K562 (cell line): Measurements from ENCODE around the gene TRAIP. TPM values are rescaled to one million over a fixed set of nuclear protein-coding genes. Genes with fewer than 3 reads are reported as not detected.
A peak's percentile ranks its signal among the peaks of the same experiment; 100 is the strongest.

Source experiments
- ATAC-seq: fragments of 200-7000 bp; cut with Tn5 transposase; 3 replicates; pipeline ENCODE4 v1.9.1; 2020; ENCODE audit warnings: moderate library complexity
- BruUV-seq: library from RNA; stranded (reverse); fragments of 400-500 nt; replicated peaks from 2 replicates; lab custom pipeline; 2021; lab: Mats Ljungman, UMichigan
- CTCF ChIA-PET: fragments of 300-600 bp; formaldehyde crosslinking; extraction: SDS; loops from one replicate; lab custom pipeline; 2021; ENCODE audit warnings: low intra/inter-chr PET ratio; lab: Yijun Ruan, JAX
- POLR2A ChIA-PET: fragments of 300-600, 350-650 bp; sonication (Branson Sonifier 250); formaldehyde crosslinking; extraction: SDS; loops from one replicate; lab custom pipeline; 2021; ENCODE audit warnings: antibody characterized with exemption, inconsistent platforms; lab: Yijun Ruan, JAX
- DNase-seq, 4 experiments: peaks; one replicate each; pipeline versions ENCODE4 v3.0.0 to v3.0.0-alpha.2; 2011 to 2018; ENCODE audit warnings: low spot score in 3 of 4, mixed read lengths in 3 of 4; ENCODE audit errors: extremely low read depth in 1 of 4
- FAIRE-seq: peaks from 2 replicates; lab custom pipeline; 2011; peaks lifted over from hg19 to GRCh38; lab: Jason Lieb, UNC
- H2AFZ ChIP-seq: 2 replicates; pipeline ENCODE4 v1.6.0; 2011; ENCODE audit warnings: low read depth, low read length, control low read depth, inconsistent platforms
- H3K27ac ChIP-seq: fragments of 200-600 bp; 3 replicates; pipeline ENCODE4 v1.8.0; 2011; ENCODE audit warnings: low read depth, mild to moderate bottlenecking, control low read depth, inconsistent platforms, low read length, moderate library complexity, mixed read lengths; ENCODE audit errors: extremely low read depth
- H3K27me3 ChIP-seq, 2 experiments: fragments of 300-600 bp in 1 of 2; 2 replicates in 1 of 2; 3 replicates in 1 of 2; pipeline versions ENCODE4 v1.6.0 to v1.8.0; 2011; ENCODE audit warnings: inconsistent platforms in 2 of 2, low read length in 2 of 2, mild to moderate bottlenecking in 1 of 2, mixed read lengths in 1 of 2, moderate library complexity in 1 of 2; ENCODE audit not compliant: control insufficient read depth in 2 of 2, insufficient read depth in 2 of 2
- H3K36me3 ChIP-seq: fragments of 300-600 bp; 3 replicates; pipeline ENCODE4 v1.8.0; 2011; ENCODE audit warnings: mild to moderate bottlenecking, low read length, inconsistent platforms; ENCODE audit not compliant: control insufficient read depth, insufficient read depth
- H3K4me1 ChIP-seq, 2 experiments: fragments of 200-600 bp in 1 of 2; replicated peaks in 1 of 2; 2 replicates in 1 of 2; 3 replicates in 1 of 2; pipeline versions ENCODE4 v1.5.1 to v1.8.0; 2011; ENCODE audit warnings: inconsistent platforms in 2 of 2, low read length in 2 of 2, mild to moderate bottlenecking in 1 of 2, mixed read lengths in 1 of 2, moderate library complexity in 1 of 2; ENCODE audit not compliant: control insufficient read depth in 2 of 2, insufficient read depth in 2 of 2
- H3K4me2 ChIP-seq: 2 replicates; pipeline ENCODE4 v1.6.1; 2011; ENCODE audit warnings: low read length, control low read depth, inconsistent platforms, mixed read lengths; ENCODE audit not compliant: insufficient read depth
- H3K4me3 ChIP-seq: fragments of 200-600 bp; sonication (generic), shearing (Covaris generic); 2 replicates; pipeline ENCODE4 v1.5.1; 2016; ENCODE audit warnings: control low read depth, inconsistent platforms
- H3K79me2 ChIP-seq: fragments of 200-600 bp; 3 replicates; pipeline ENCODE4 v1.8.0; 2011; ENCODE audit warnings: low read length, inconsistent platforms; ENCODE audit not compliant: control insufficient read depth, insufficient read depth
- H3K9ac ChIP-seq, 2 experiments: 2 replicates each; pipeline versions ENCODE4 v1.6.0 to v1.6.1; 2011; ENCODE audit warnings: low read depth in 2 of 2, low read length in 2 of 2, control low read depth in 1 of 2, inconsistent platforms in 1 of 2, mild to moderate bottlenecking in 1 of 2, mixed read lengths in 1 of 2; ENCODE audit not compliant: insufficient read depth in 1 of 2
- H3K9me1 ChIP-seq: one replicate; pipeline ENCODE4 v1.6.0; 2011; ENCODE audit warnings: inconsistent platforms, mild to moderate bottlenecking, low read length, moderate library complexity; ENCODE audit not compliant: control insufficient read depth, insufficient read depth
- H3K9me3 ChIP-seq: replicated peaks from 2 replicates; pipeline ENCODE4 v1.5.1; 2011; ENCODE audit warnings: low read depth, low read length, inconsistent platforms; ENCODE audit not compliant: control insufficient read depth, insufficient read depth
- H4K20me1 ChIP-seq: replicated peaks from 2 replicates; pipeline ENCODE4 v1.6.1; 2011; ENCODE audit warnings: low read length, inconsistent platforms, mixed read lengths; ENCODE audit not compliant: control insufficient read depth, insufficient read depth
- ARNT ChIP-seq, 2 experiments: fragments of 450-650 bp; IDR thresholded peaks; 2 replicates each; pipeline ENCODE4 v1.6.1; 2016; ENCODE audit warnings: mild to moderate bottlenecking in 1 of 2
- FOXJ3 ChIP-seq: sonication (generic); formaldehyde crosslinking; IDR thresholded peaks from 2 replicates; pipeline ENCODE4 v1.4.0; 2020; ENCODE audit warnings: mild to moderate bottlenecking, missing genetic modification reagents
- NFIC ChIP-seq: fragments of 450-650 bp; IDR thresholded peaks from 2 replicates; pipeline ENCODE4 v1.6.1; 2017; ENCODE audit warnings: mild to moderate bottlenecking, inconsistent platforms
- POLR3A ChIP-seq: IDR thresholded peaks from 2 replicates; pipeline ENCODE4 v1.6.1; 2011; ENCODE audit warnings: borderline replicate concordance, mild to moderate bottlenecking, moderate library complexity; ENCODE audit not compliant: insufficient read length, insufficient read depth; ENCODE audit errors: extremely low read depth
- RAD21 ChIP-seq, 2 experiments: fragments of 250-450 bp in 1 of 2; fragments of 450-650 bp in 1 of 2; sonication (Bioruptor Pico) in 1 of 2; formaldehyde crosslinking in 1 of 2; IDR thresholded peaks in 1 of 2; conservative IDR thresholded peaks in 1 of 2; 2 replicates each; pipeline versions ENCODE4 v1.4.0 to v1.8.0; 2020 to 2022; ENCODE audit warnings: mild to moderate bottlenecking in 2 of 2, moderate library complexity in 1 of 2
- SP1 ChIP-seq: sonication (generic); formaldehyde crosslinking; IDR thresholded peaks from 2 replicates; pipeline ENCODE4 v1.8.1; 2022; ENCODE audit warnings: mild to moderate bottlenecking, missing genetic modification reagents
- TBL1XR1 ChIP-seq, 2 experiments: IDR thresholded peaks; 2 replicates each; pipeline ENCODE4 v1.6.1; 2012; ENCODE audit warnings: improper control_type of control experiment in 2 of 2, low read length in 2 of 2, mild to moderate bottlenecking in 1 of 2
- YY1 ChIP-seq, 3 experiments: IDR thresholded peaks; 2 replicates each; pipeline ENCODE4 v1.6.1; 2011; ENCODE audit warnings: low read length in 2 of 3, mild to moderate bottlenecking in 2 of 3, moderate library complexity in 2 of 3, borderline replicate concordance in 1 of 3, control low read depth in 1 of 3, low read depth in 1 of 3; ENCODE audit not compliant: insufficient read depth in 3 of 3, insufficient replicate concordance in 2 of 3, control insufficient read depth in 1 of 3, insufficient read length in 1 of 3; ENCODE audit errors: extremely low read depth in 1 of 3
- ZNF143 ChIP-seq: sonication (generic); formaldehyde crosslinking; IDR thresholded peaks from 2 replicates; pipeline ENCODE4 v1.9.0; 2022; ENCODE audit warnings: mild to moderate bottlenecking, missing genetic modification reagents
- ZNF347 ChIP-seq: fragments of 450-650 bp; formaldehyde crosslinking; IDR thresholded peaks from 2 replicates; pipeline ENCODE4 v1.4.0; 2020; ENCODE audit warnings: low read depth, mild to moderate bottlenecking, moderate library complexity
- ZNF507 ChIP-seq: conservative IDR thresholded peaks from 2 replicates; pipeline ENCODE4 v1.6.1; 2017; ENCODE audit warnings: missing genetic modification characterization, missing compliant biosample characterization
- WGBS: fragments of 100-300 bp; shearing (Covaris generic); methylation state at CpG from one replicate; pipeline ENCODE4 v1.1.6; 2016; ENCODE audit warnings: low coverage, mixed read lengths; ENCODE audit not compliant: insufficient coverage; ENCODE audit errors: missing lambda C conversion rate; 5-methylcytosine and 5-hydroxymethylcytosine counted together
- in situ Hi-C: fragments of 300-500 bp; cut with MboI; formaldehyde crosslinking; loops from 4 replicates; pipeline ENCODE4 v1.15.0; 2018; ENCODE audit warnings: inconsistent platforms, mixed read lengths
- intact Hi-C: fragments of 100-400 bp; cut with micrococcal nuclease; formaldehyde crosslinking; loops from 2 replicates; pipeline ENCODE4 v1.14.2; 2022
- polyA plus RNA-seq, 8 experiments: library from polyadenylated mRNA; depleted of rRNA in 4 of 8; stranded (reverse) in 5 of 8; unstranded in 3 of 8; fragments of >200 nt; fragmentation: Nextera tagmentation in 2 of 8; fragmentation: Illumina TruSeq in 1 of 8; extraction: Ambion mirVana in 2 of 8; extraction: Trizol in 1 of 8; gene quantifications; 2 replicates each; pipeline versions ENCODE4 v1.2.1 to v1.2.3, GENCODE V29; 2011 to 2014; ENCODE audit warnings: inconsistent platforms in 1 of 8, missing spikeins in 1 of 8
- total RNA-seq, 7 experiments: library from RNA; depleted of rRNA in 6 of 7; stranded (reverse); fragments of >200 nt in 6 of 7; fragmentation: Illumina TruSeq in 2 of 7; extraction: Trizol in 2 of 7; gene quantifications; 2 replicates each; pipeline versions ENCODE4 v1.2.1 to v1.2.3, GENCODE V29; 2011 to 2021; ENCODE audit warnings: low replicate concordance in 1 of 7
- TF ChIP-seq, protein P1 (sequence below): fragments of 250-450 bp; sonication (Bioruptor Pico); IDR thresholded peaks from 2 replicates; pipeline ENCODE4 v1.8.0; 2021; ENCODE audit warnings: borderline replicate concordance, mild to moderate bottlenecking, moderate library complexity; ENCODE audit not compliant: poor library complexity, severe bottlenecking
- TF ChIP-seq, protein P2 (sequence below): fragments of 200-400 bp; formaldehyde crosslinking; IDR thresholded peaks from 2 replicates; pipeline ENCODE4 v1.6.1; 2017; ENCODE audit warnings: mild to moderate bottlenecking, low read depth, low read length, moderate library complexity

Gene TRAIP
- total and polyA plus RNA-seq, 9 of the 15 experiments (the other 6 are each of a cell fraction or from before 2014, with no cell fraction given) = 14.3 to 38.6 (median 21.2) TPM

- Histone ChIP-seq H3K4me2 (no peak overlapping the region; the same call in 1 of the 2 replicates), H3K9me3 (no peaks in the 10 kb centered on the region), H2AFZ (no peak overlapping the region), H3K79me2 (peaks cover 16% of the 10 kb centered on the region), H3K4me1 (peaks cover 9 to 41% of the 10 kb centered on the region in 2 experiments; a peak in 4 of 5 replicates), H3K27me3 (no peaks in the 10 kb centered on the region), H3K9me1 (no peaks in the 10 kb centered on the region), H3K4me3 (no peak overlapping the region), H3K27ac (no peak overlapping the region), H3K9ac (0 out of 4 replicates have a peak overlapping the region, but pooled peaks of 1 of the 2 experiments have one; percentile 48), H3K36me3 (peaks cover 4% of the 10 kb centered on the region; the same call in 1 of the 3 replicates), H4K20me1 (no peaks in the 10 kb centered on the region)
- intact Hi-C loops = loop anchor here (10.0 kb wide), 1 partner anchor 345 kb away; the partner anchor contains the start of gene BSN
- 47% methylated on average over 4 of the region's 5 CpGs for WGBS
- peak in 3 of 4 experiments; percentile 27 to 62 (median 40) for DNase-seq
- BruUV-seq = no TSS peak
- CTCF ChIA-PET = no interaction called here
- ATAC-seq = peak; percentile 36
- POLR2A ChIA-PET = interaction anchor here (0.6 to 1.3 kb wide), 4 partner anchors 9 to 304 kb away, joined by 3 to 4 read pairs (median 4); no protein-coding TSS in a partner anchor
- in situ Hi-C loops = no loop called here
- no peak for FAIRE-seq
- no peak for TF ChIP-seq POLR3A
- TF ChIP-seq SP1 (CRISPR knock-in tag) = no peak
- TF ChIP-seq YY1 (IDR thresholded peaks at IDR 0.05; ENCODE audit: borderline replicate concordance in 1 of 3, control insufficient read depth in 1 of 3, extremely low read depth in 1 of 3, insufficient read depth in 3 of 3, insufficient read length in 1 of 3, insufficient replicate concordance in 2 of 3, low read depth in 1 of 3, low read length in 2 of 3) = no peak
- TF ChIP-seq, protein P1, sequence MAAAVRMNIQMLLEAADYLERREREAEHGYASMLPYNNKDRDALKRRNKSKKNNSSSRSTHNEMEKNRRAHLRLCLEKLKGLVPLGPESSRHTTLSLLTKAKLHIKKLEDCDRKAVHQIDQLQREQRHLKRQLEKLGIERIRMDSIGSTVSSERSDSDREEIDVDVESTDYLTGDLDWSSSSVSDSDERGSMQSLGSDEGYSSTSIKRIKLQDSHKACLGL = no peak
- peak in 1 of 2 experiments; percentile 53; a peak in 2 of 4 replicates for TF ChIP-seq RAD21 (CRISPR knock-in tag; conservative IDR thresholded peaks at IDR 0.05 in 1 of 2, IDR thresholded peaks at IDR 0.05 in 1 of 2)
- no peak for TF ChIP-seq FOXJ3 (CRISPR knock-in tag)
- TF ChIP-seq ARNT (IDR thresholded peaks at IDR 0.05) = no peak
- TF ChIP-seq ZNF507 = no peak
- no peak for TF ChIP-seq ZNF347
- no peak for TF ChIP-seq ZNF143
- no peak for TF ChIP-seq NFIC
- TF ChIP-seq TBL1XR1 (IDR thresholded peaks at IDR 0.05; ENCODE audit: low read length in 2 of 2) = no peak
- TF ChIP-seq, protein P2, sequence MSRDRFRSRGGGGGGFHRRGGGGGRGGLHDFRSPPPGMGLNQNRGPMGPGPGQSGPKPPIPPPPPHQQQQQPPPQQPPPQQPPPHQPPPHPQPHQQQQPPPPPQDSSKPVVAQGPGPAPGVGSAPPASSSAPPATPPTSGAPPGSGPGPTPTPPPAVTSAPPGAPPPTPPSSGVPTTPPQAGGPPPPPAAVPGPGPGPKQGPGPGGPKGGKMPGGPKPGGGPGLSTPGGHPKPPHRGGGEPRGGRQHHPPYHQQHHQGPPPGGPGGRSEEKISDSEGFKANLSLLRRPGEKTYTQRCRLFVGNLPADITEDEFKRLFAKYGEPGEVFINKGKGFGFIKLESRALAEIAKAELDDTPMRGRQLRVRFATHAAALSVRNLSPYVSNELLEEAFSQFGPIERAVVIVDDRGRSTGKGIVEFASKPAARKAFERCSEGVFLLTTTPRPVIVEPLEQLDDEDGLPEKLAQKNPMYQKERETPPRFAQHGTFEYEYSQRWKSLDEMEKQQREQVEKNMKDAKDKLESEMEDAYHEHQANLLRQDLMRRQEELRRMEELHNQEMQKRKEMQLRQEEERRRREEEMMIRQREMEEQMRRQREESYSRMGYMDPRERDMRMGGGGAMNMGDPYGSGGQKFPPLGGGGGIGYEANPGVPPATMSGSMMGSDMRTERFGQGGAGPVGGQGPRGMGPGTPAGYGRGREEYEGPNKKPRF = no peak
These were observed 43.5 kb upstream of the TRAIP start for GRCh38 chr3:49899815-49900214.
